GM19239 (cell line): ENCODE results near the gene CTNNBIP1.
"Not testable (repeated sequence)": the region's sequence is repeated elsewhere in the genome, so short reads cannot be mapped to it uniquely, and the experiment has no call there.

Source experiments
- DNase-seq: peaks from one replicate; pipeline ENCODE4 v3.0.0; 2011; ENCODE audit warnings: low spot score; ENCODE audit not compliant: insufficient read length
- FAIRE-seq: peaks from 2 replicates; lab custom pipeline; 2011; peaks lifted over from hg19 to GRCh38; lab: Jason Lieb, UNC

CTNNBIP1 gene

DNA sequence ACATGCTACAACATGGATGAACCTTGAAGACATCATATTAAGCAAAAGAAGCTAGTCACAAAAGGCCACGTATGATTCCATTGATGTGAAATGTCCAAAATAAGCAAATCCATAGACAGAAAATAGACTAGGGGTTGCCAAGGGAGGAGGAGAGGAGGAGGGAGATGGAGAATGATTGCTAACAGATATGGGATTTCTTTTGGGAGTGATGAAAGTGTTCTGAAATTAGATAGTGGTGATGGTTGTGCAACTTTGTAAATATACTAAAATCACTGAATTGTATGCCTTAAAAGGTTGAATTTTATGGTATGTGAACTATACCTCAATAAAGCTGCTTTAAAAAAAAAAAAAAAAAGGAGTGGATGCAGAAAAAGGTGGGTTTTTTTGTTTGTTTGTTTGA lies 93.9 kb downstream of the CTNNBIP1 start:
- DNase-seq (no peak), FAIRE-seq (no peak)

DNA sequence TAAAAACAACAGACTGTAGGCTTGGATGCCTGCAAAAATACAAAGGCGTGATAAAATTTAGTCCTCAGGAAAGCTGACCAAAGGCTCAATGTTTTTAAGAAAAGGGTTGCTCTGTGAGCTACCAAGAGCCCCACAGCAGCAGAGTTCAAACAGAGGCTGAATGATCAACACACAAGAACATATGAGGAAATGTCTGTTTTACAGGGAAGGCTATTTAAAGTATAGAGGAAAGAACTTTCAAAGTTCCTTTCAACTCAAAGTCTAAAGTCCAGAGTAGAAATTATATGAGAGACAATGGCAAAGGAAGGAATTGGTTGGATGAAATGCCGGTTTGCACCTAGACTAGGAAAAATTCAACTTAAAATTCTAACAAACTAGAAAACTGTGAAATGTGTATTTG lies 94.9 kb downstream of the CTNNBIP1 start:
- no peak for DNase-seq
- no peak for FAIRE-seq

DNA sequence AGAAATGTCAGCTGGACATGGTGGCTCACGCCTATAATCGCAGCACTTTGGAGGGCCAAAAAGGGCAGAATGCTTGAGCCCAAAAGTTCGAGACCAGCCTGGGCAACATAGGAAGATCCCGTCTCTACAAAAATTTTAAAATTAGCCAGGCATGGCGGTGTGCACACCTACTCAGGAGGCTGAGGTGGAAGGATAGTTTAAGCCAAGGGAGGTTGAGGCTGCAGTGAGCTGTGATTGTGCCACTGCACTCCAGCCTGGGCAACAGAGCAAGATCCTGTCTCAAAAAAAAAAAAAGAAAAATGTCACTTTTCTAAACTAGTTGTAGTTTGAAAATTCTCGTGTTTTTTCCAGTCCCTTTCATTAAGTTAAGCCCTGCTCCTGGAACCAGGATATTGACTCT lies 95.5 kb downstream of the CTNNBIP1 start:
- no peak for DNase-seq
- FAIRE-seq: no peak

DNA sequence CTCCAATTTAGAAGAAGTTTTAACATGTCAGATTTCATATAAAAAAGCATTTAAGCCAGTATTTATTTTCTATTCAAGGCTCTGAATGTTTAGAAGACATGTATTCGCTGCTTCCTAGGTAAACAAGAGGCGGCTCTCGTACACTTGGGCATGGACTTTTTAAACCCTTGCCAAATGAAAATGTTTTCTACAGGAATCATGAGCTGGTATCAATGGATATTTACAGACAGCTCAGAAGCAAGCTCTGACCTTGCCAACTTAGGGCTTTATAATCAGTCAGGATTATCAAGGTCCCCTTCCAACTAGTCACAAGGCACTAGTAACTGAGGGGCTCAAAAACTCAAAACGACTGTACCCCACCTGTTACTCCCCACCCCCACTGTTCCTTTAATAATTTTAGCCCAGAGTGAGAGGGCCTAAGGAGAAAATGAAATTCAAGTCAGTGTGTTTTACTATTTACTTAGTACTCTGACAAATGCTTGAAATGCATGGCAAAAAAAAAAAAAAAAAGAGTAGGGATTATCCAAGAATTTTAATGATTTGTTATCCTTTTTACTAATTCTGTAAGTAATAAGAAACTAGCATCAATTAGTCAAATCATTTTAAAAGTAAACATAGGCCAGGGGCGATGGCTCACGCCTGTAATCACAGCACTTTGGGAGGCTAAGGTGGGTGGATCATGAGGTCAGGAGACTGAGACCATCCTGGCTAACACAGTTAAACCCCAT lies 98.7 kb downstream of the CTNNBIP1 start:
- FAIRE-seq: no peak
- DNase-seq: no peak

DNA sequence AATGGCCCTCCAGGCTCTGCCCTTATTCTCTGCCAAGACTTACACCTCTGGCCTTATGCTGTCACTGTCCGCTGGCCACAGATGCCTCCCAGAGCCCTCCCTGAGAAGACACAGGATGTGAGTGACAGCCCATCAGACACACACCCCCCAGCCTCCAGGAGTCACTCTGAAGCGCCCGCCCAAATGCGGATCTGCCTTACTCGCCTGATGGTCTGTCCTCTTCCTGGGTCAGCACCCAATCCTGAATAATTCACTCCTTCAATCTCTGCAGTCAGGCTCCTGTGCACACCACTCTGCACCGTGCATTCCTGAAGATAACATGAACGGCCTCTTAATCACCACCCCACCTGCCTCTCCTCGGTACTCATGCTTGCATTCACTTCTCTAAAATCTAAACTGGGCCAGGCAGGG lies 101.0 kb downstream of the CTNNBIP1 start:
- DNase-seq (no peak), FAIRE-seq (no peak)

DNA sequence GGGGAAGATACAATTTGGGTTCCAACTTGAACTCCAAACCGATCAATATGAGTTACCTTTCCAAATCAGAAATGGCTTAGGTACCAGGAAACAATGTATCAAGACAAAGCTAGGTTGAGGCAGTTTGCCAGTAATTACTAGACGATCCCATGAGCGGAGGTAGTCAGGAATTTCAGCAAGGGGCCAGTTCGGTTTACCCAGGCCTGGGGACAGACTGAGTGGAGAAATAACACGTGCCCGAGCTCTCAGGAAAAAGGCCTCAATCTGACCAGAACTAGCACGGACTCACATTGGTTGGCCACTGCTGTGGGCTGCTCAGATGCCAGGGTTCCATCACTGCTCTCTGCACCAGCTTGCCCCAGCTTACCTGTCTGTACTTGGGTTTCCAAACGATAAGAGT lies 101.6 kb downstream of the CTNNBIP1 start:
- no peak for DNase-seq
- FAIRE-seq: no peak

DNA sequence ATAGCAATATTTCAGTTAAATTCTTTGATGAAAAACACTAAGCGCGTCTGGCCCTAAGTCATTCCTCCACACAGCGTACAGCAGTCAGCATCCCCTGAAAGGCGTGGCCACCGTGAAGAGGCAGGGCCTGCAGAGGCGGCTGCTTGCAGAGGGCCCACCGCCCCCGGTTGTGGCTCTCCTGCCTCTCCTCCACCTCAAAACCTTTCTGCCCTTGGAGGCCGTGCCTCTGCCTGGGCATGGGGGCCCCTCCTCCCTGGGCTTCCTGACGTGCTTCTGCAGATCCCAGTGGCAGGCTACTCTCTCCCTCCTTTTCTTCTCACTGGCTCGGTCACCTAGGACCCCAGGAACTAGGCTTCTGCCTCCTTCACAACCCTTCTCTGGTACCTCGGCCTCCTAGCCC lies 102.5 kb downstream of the CTNNBIP1 start:
- FAIRE-seq (no peak), DNase-seq (no peak)

DNA sequence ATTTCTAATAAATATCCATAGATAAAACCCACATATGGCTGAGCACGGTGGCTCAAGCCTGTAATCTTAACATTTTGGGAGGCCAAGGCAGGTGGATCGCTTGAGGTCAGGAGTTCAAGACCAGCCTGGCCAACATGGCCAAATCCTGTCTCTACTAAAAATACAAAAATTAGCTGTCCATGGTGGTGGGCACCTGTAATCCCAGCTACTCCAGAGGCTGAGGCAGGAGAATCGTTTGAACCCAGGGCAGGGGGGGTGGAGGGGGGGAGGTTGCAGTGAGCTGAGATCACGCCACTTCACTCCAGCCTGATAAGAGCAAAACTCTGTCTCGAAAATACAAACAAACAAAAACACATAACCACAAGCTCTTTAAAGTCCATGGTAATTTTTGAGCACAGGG lies 104.1 kb downstream of the CTNNBIP1 start:
- DNase-seq, FAIRE-seq: not testable (repeated sequence)

DNA sequence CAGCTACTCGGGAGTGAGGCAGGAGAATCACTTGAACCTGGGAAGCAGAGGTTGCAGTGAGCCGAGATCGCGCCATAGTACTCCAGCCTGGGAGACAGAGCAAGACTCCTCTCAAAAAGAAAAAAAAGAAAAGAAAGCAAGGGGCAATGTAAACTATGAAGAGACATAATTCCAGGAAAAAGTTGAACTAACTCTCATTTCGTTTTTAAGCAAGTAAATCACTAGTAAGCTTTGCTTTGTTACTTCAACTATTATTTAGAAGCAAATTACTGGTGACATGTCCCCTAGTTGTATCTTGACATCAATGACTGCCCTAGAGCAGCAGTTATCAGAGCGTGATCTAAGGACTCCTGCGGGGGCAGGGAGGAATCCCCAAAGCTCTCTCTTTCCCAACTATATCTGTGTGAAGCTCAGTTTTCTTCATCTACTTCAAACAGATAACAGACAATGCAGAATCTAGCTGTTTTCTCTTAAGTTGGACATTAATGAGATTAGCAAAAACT lies 105.0 kb downstream of the CTNNBIP1 start:
- DNase-seq: no peak
- FAIRE-seq: no peak

DNA sequence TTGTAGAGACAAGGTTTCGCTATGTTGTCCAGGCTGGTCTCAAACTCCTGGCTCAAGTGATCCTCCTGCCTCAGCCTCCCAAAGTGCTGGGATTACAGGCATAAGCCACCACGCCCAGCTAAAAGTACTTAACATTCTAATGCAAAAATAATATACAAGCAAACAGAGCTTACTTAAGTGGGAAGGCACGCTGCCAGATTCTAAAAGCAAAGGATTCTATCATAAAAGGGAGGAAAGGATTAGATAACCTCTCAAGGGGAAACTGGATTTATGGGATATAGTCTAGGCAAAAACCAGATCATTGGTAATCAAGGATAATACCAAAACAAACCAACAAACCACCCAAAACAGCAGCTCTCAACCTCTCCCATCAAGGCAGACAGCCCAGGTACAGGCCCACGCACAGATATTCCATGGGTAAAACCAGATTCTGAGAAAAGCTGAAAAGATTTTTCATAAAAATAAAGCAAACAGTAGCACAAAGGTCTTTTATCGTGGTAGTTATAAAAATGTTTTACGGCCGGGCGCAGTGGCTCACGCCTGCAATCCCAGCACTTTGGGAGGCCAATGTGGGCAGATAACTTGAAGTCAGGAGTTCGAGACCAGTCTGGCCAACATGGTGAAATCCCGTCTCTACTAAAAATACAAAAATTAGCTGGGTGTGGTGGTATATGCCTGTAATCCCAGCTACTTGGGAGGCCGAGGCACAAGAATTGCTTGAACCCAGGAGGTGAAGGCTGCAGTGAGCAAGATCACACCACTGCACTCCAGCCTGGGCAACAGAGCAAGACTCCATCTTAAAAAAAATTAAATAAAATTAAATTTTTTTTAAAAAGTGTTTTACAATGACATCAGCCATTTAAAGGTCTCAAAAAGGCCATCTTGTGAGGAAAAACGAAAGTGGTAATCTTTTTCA lies 106.8 kb downstream of the CTNNBIP1 start:
- not testable (repeated sequence) for FAIRE-seq, DNase-seq

DNA sequence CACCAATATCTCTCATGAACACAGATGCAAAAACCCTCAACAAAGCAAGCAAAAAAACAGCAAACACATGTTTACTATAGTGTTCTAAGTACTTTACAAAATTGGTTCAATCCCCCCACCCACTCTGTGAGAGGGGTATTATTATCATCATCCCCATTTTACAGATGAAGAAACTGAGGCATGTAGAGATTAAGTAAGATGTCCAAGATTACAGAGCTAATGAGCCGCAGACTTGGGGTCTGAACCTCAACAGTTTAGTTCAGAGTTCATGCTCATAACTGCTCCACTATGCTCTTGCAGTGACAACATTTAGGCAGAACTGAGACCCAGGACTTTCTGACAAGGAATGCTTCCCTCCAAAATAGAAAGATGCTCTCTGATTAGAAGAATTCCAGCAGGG lies 108.2 kb downstream of the CTNNBIP1 start:
- no peak for FAIRE-seq

More for the DNA sequence above, 108.2 kb downstream of the CTNNBIP1 start:
- no peak for DNase-seq
